HG03039 (cell line): ENCODE data around the gene EDNRA.
A peak's percentile ranks its signal among the peaks of the same experiment; 100 is the strongest.

Experiments used
- ATAC-seq: cut with Tn5 transposase; IDR thresholded peaks from one replicate; pipeline ENCODE4 v1.9.1; 2021; ENCODE audit warnings: mild to moderate bottlenecking, moderate library complexity; ENCODE audit not compliant: unreplicated experiment

Gene EDNRA

DNA sequence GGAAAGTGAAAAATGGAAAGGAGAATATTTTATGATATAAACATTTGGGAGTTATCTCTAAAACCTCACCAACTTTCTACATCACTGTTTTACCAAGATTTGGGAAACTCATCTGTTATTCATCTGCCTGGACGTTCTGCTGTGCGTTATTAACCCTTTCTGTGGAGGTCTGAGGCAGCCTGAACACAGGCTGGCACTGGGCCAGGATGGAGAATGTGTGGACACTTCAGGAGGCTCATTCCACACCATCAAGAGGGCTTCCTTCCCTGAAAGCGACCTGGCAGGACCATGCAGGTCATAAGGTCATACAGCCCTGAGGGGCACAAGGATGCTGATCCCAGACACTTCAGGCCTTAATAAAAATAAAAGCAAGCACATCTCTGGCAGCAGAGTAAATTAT is 105.1 kb downstream of the EDNRA start:
- no peak for ATAC-seq

DNA sequence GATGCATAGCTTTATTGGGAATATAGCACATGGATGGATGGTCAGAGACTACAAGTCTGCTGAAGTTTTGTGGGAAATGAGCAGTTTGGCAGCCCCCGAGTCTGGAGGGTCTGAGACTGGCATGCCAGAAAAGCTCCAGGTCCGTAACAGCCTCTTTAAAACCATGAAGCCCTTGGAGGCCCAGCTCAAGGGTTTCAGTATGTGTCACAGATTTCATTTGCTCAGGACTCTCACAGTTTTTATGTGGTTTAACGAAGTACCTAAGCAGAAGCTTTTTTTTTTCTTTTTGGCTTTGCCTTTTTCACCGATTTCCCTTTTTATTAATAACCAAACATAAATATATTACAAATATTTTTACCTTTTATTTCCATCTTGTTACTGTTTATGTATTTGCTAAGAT is 105.7 kb downstream of the EDNRA start:
- peak; percentile 85 for ATAC-seq

DNA sequence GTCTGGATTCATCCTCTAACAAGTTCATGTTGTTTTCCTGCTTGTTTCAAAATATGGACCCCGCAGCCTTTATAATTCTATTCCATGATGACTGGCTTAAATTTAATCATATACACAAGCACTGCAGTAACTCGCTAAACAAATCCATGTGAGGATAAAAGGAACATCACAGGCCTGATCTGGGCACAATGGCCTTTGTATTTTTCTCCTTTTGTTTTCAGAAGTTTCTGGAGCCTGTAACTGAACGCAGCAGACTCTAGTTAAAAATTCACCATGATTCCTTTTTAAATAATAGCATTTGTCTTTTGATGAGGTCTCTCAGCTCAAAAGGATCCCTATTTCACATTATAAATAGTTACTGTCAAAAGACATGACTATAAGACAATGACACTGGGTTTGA is 106.1 kb downstream of the EDNRA start:
- ATAC-seq, result no peak

GRCh38 chr4:147589586-147589985 is 108.7 kb downstream of the EDNRA start:
- ATAC-seq, result no peak

GRCh38 chr4:147590249-147590920 is 109.5 kb downstream of the EDNRA start:
- ATAC-seq, result peak; percentile 44

DNA sequence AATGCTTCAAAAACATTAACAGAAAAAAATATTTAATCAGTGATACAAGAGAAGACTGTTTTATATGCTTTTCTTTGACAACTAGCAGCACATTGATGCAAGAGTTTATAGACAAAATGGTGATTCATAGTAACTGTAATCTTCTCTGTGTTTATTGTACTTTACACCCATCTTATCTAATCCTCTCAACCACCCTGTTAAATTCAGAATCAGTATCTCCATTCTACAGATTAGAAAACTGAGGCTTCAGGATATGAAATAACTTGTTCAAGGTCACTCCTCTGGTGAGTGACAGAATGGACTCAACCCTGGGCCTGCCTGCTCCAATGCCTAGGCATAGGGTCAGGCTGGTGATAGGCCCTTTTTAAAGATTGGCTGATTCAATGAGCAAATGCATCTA is 110.2 kb downstream of the EDNRA start:
- ATAC-seq, result no peak

DNA sequence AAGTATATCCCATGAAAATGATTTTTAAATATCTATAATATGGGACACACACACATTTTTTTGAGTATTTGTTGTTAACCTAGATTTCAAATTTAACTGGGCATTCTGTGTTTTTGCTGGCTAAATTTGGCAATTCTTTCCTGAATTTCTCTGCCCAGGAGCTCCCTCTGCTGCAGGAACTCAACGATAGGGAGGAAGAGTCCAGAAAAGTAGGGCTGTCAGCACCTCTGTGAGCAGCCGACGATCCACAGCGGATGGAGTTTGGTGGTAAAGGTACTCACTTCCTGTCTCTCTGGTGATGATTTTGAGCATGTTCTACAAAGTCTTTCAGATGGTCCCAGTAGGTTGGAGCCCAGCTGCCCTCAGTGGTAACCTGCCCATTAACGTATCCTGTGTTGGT is 113.2 kb downstream of the EDNRA start:
- no peak for ATAC-seq
